Right lobe of liver (tissue), 4 donors: Measurements from ENCODE around the gene NUCB2.

Experiments used
- POLR2A ChIP-seq: fragments of 450-650 bp; IDR thresholded peaks from one replicate; pipeline ENCODE4 v1.6.1; 2017; ENCODE audit warnings: antibody characterized with exemption, mild to moderate bottlenecking
- TF ChIP-seq, protein P1 (sequence below), 4 donors: fragments of 200-600 bp in 3 of 4; fragments of 450-650 bp in 1 of 4; IDR thresholded peaks; one replicate each; pipeline versions ENCODE4 v1.5.1 to v1.8.0; 2016 to 2022; ENCODE audit warnings: antibody characterized with exemption in 4 of 4, mild to moderate bottlenecking in 2 of 4
- donor health status: DM: no; HTN: no; CAD: no.
- donor health status: DM: no; HTN: no; CAD: no.
- donor health status: DM: no; HTN: yes; CAD: no.

DNA sequence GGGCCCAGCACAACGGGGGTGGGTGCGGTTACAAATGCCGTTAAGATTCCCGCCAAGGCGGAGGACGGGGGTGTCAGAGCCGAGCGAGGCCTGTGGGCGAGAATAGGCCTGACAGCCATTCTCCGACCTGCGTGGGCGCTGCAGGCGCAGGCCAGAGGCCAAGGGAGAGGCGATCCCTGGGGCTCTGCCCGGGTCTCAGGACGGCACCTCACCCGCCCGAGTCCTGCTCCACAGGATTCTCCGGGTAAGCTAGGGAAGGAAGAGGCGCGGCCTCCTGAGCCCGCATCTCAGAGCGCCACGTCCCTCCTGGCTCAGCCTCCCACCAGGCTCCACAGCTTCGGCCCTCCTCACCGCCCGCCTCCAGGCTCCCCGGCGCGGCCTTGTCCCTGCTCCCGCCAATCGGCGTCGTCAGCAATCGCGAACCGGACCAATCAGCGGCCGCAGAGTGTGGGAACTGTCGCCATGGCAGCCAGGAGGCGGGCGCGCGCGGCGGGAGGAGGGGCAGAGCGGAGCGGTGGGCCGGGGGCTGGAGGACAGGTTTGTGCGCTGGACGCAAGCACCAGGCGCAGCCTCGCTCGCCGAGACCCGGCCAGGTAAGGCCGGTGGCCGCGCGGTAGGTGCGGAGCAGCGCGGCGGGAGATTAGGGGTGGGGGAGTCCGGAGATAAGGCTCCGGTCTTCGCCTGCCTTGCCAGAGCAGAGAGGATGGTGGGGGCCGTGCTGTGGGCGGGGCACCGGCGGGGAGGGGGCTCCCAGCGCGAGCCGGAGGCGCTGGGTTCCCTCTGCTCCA, at the start of gene NUCB2:
- TF ChIP-seq, protein P1, sequence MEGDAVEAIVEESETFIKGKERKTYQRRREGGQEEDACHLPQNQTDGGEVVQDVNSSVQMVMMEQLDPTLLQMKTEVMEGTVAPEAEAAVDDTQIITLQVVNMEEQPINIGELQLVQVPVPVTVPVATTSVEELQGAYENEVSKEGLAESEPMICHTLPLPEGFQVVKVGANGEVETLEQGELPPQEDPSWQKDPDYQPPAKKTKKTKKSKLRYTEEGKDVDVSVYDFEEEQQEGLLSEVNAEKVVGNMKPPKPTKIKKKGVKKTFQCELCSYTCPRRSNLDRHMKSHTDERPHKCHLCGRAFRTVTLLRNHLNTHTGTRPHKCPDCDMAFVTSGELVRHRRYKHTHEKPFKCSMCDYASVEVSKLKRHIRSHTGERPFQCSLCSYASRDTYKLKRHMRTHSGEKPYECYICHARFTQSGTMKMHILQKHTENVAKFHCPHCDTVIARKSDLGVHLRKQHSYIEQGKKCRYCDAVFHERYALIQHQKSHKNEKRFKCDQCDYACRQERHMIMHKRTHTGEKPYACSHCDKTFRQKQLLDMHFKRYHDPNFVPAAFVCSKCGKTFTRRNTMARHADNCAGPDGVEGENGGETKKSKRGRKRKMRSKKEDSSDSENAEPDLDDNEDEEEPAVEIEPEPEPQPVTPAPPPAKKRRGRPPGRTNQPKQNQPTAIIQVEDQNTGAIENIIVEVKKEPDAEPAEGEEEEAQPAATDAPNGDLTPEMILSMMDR (IDR thresholded peaks at IDR 0.05): no peak
- peak; percentile 77 for TF ChIP-seq POLR2A
